ENCODE measurements around the gene ACTL10.
"Not testable (repeated sequence)": the region's sequence is repeated elsewhere in the genome, so short reads cannot be mapped to it uniquely, and the experiment has no call there.

Gene ACTL10

DNA sequence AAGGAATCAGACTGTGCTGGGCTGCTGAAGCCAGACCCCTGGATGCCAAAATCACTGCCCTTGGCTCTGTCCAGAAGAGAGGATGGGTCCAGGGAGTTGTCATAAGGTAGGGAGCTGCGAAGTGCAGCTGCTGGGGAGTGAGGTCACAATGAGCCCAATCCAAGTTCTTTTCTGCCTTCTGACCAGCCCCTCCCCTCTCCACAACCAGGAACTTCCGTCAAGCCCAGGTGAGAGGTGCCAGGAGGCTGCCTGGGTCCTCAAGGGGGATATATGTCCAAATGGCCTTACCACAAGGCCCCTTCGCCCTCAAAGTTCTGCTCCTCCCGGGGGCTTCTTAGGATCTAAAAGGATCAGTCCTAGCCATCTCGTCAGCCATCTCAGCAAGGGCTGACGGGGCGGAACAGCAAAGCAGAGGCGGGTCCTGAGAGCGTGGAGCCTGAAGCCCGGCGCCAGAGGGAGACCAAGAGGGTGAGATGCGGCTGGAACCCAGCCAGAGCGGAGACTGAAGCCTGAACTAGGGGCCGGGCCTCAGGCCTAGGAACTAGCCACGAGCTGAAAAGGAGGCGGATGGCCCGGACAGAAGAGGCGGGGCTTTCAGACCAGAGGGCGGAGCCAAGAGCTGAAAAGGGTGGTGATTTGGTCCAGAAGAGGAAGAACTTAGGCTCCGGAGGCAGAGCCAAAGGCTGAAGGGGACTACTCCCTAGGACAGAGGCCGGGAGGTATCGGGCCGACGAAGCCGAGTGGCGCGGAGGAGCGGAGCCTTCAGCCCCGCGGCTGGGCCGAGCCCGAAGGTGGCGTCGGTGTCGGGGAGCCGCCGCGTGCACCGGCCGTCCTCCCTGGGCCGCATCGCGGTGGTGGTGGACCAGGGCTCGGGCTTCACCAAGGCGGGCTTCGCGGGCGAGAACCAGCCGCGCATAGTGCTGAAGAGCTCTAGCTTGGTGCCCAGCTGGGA is at the start of gene ACTL10:
Gene ACTL10, plus strand, starts transcription at position 651 of the 952 bp plus-strand sequence. CDS start 555 bp downstream, outside the sequence.
- peak; percentile 99 for DNase-seq (ENCODE audit: low spot score)

DNA sequence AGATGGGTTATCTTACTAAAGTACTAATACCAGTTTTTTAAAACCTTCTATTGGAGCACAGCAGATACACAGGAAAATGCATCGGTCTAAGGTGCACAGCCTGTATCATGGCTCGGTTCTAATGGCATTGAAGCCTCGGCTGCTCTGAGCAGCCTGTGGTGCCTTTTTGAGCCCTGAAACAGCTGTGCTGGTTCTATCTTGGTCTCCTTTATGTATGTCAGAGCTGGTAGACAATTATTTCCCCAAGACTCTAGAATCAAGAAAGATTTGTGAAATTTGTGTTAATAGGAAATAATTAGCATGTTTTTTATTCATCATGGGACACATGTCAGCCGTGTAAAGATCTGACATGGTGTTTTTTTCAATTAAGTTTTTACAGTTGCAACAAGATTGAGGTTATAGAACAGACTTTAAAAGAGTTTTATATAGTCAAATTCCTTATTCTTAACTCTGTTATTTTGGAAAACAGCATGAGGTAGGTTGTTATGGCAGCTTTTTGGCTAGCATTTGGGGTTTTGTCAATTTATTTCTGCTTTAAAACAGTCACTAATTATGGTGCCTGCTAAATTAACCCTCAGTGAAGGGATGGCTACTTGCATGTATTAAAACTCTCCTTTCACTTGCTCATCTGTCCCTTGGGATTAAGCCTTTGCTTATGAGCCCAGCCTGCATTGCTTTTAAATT is 44.9 kb upstream of the ACTL10 start:
- no peak for DNase-seq (ENCODE audit: low spot score)

DNA sequence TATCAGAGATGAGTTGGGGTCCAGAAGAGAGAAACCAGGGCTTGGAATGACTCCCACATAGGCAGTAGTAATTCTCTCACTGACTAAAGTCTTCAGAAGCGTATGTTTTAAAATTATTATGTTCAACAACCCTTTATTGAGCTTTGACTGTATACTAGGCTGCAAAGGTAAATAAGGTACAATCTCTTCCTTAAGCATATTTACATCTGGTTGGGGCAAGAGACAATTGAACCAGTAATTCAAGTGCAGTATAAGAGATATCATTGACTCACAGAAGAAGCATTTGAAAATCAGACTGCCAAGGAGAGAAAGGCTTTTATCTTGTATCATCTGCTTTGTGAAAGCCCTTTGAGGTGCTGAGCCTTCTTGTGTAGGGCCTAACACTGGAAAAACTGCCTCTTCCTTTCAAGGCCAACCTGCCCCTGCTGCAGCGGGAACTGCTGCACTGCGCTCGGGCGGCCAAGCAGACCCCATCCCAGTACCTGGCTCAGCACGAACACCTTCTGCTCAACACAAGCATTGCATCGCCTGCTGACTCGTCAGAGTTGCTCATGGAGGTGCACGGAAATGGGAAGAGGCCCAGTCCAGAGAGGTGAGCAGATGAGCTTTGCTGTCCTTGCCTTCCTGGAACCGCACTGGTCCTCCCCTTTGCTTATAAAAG is 43.9 kb upstream of the ACTL10 start:
- no peak for DNase-seq (ENCODE audit: low spot score)

DNA sequence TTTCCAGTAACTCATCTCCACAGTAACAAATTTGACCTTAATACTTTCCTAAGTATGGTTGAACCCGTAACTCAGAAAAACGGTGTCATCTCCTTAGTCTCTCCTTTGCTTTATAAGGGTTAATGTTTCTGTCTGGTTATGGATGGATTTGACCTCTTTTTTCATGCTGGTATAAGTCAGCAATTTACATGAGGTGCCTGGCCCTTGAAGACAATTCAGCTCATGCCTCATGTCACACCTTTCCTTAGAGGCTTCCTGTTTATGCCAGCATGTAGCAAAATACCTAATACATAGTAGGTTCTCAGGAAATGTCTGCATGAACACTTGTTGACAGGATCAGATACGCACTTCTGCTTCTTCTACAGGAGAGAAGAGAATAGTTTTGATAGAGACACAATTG is 42.3 kb upstream of the ACTL10 start:
- DNase-seq (ENCODE audit: low spot score), result no peak

DNA sequence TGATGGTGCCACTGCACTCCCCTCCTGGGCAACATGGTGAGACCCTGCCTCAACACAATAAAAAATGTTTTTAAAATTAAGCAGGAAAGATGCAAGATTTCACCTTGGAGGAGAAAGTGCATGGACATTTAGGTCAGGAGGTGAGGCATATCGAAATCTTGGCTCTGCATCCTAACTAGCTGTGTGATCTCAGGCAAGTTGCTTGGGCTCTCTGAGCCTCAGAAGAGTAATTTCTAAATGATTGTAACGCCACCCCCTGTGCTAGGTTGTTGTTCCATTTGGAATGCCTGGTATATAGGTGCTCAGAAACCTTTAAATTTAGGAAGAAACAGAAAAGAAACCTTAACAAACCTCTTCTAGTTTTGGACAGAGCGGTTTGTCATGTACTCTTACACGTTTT is 40.6 kb upstream of the ACTL10 start:
- no peak for DNase-seq (ENCODE audit: low spot score)

DNA sequence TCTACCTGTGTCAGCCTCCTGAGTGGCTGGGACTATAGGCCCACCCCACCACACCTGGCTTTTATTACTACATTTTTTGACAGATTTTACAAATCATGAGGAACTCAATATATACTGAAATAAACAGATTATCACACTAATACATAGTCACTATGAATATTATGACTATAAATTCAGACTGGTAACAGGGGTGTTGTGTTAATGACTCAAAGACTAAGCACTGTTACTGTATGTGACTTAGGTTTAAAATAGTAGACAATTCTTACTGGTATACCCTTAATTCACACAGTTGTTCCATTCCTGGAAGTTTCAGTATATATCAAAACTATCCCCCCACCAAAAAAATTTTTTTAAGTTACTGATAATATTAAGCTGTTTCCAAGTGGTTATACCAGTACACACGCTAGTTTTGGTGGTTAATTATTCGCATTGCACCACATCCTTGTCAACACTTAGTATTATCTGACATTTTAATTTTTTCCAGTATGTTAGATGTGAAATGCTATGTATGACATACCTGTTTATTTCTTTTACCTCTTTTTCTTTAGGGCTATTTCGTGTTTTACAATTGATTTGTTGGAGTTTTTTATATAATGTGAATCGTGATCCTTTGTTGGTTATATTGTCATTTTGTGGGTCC is 39.0 kb upstream of the ACTL10 start:
- no peak for DNase-seq (ENCODE audit: low spot score)

DNA sequence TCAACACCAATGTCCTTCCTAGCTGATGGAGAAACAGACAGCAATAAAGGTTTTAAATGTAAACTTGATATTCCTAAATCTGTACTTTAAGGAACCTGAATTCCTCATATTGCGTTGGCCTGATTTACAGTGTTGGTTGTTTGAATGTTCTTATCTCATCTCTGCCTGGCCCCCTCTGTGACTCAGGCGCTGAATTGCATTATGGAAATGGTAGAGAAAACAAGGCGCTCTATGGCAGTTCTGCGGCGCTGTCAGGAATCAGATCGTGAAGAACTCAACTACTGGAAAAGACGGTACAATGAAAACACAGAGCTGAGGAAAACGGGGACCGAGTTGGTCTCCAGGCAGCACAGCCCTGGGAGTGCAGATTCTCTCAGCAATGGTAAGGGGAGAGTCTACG is 37.2 kb upstream of the ACTL10 start:
- DNase-seq (ENCODE audit: low spot score), result no peak

DNA sequence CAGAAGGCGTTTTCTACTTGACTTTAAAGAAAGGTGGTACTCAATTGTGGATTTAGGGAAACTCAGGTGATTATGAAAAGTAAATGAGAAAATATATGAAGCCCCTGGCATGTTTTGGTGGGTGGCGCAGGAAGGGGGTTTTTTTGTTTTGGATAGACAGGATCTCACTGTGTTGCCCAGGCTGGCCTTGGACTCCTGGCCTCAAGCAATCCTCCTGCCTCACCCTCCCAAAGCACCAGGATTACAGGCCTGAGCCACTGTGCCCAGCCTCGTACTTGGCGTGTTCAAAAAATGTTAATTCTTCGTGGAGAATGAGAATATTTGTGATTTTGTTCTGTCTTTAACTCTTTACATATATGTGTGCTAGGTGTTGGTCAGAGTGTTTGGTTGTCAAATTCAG is 36.8 kb upstream of the ACTL10 start:
- no peak for DNase-seq (ENCODE audit: low spot score)

DNA sequence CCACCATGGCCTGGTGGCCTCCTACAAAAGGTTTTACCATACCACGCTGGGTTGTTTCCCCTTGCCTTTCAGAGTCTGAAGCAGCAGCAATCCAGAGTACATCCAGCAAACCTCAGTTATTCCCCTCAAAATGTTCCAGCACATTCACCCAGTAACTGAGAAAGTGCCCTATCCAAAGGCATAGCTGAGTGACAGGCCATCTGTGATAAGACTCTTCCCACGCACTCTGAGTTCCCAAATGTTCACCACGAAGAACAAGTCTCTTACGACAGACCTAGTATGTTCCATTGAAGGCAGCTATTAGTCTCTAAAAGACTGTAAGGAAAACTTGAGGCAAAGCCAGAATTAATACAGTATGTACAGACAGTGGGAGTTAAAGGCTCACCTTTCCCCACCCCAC is 36.2 kb upstream of the ACTL10 start:
- no peak for DNase-seq (ENCODE audit: low spot score)

DNA sequence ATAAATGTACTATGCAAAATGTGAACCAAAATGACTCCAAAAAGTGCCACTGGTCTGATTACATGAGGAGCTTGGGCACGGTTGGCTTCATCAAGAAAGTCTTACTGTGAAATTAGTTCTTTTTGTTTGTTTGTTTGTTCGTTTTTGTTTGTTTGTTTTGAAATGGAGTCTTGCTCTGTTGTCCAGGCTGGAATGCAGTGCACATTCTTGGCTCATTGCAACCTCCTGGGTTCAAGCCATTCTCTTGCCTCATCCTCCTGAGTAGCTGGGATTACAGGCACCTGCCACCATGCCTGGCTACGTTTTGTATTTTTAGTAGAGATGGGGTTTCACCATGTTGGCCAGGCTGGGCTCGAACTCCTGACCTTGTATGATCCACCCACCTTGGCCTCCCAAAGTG is 34.8 kb upstream of the ACTL10 start:
- not testable (repeated sequence) for DNase-seq (ENCODE audit: low spot score)

DNA sequence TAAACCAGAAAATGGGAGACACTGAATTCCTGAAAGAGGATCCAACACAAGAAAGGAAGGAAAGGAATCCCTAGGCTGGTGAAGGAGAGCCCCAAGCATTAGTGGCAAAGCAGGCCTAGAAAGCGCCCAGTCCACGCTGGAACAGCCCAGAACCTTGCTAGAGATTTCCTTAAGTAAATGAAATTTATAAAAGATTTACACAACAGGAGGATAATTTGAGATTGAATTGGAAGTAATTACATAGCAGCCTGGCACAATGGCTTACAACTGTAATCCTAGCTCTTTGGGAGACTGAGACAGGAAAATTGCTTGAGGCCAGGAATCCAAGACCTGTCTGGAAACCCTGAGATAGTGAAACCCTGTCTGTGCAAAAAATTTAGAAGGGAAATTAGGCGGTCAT is 31.4 kb upstream of the ACTL10 start:
- no peak for DNase-seq (ENCODE audit: low spot score)

DNA sequence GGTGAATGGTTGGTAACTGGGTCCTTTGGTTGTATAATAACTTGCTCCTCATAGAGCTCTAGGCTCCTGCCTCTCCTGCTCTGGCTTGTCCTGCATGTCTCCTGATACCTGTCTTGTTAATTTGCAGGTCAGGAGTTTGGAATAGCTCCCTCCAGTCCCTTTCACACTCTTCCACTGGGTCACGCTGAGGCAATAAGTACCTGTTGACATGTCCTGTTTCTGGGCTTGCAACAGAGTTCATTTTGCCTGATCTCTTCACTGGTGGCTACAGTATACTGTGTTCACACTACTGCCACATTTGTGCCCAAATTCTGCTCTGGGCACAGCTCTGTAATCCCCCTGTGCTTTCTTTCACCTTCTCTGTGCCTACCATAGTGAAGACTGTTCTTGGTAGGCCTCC is 30.0 kb upstream of the ACTL10 start:
- no peak for DNase-seq (ENCODE audit: low spot score)

DNA sequence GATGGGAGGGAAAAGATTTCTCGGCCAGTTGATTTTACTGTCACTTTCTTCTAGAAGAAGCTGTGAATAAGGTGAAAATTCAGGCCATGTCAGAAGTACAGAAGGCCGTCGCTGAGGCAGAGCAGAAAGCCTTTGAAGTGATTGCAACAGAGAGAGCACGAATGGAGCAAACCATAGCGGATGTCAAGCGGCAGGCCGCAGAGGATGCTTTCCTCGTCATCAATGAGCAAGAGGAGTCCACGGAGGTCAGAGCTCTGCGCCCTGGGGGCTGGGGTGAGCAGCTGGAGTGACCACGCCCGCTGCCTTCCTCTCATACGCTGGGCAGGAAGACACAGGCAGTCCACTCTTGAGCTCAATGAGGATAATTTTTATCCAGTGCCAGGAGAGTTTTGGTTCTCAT is 26.5 kb upstream of the ACTL10 start:
- no peak for DNase-seq (ENCODE audit: low spot score)

DNA sequence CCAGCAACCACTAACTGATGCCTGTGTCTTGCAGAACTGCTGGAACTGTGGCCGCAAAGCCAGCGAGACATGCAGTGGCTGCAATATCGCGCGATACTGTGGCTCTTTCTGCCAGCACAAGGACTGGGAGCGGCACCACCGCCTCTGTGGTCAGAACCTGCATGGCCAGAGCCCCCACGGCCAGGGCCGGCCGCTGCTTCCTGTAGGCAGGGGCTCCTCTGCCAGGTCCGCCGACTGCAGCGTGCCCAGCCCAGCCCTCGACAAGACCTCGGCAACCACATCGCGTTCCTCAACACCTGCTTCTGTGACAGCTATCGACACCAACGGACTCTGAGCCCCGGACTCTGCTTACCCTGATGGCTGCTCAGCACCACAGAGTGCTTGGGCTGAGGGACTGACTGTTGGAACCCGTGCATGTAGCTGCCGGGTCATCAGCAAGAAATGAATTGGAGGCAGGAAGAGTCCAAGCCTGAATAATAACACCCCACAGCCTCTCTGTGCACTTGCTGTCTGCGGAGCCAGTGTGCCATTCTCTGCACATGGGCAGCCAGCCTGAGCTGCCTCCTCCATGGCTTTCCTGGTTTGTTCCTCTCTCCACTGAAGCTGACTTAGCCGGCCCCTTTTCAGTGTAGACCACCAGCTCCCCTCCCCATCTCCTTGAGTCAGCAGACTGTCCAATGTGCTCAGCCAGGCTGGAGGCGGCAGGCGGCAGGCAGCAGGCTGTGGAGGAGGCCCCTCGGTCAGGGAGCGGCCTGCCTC is 22.3 kb upstream of the ACTL10 start:
- no peak for DNase-seq (ENCODE audit: low spot score)

DNA sequence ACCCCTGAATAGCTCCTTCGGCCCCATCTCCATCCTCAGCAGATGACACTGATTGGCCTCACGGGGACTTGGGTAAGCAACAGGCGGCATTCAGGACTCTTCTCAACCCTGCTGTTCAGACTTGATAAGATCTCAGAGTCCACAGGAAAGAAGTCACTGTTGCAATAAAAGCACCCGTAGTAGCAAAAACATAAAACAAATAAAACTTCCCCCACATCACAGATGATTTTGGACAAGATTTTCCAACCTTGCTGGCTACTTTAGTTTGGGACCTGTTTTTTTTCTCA is 21.7 kb upstream of the ACTL10 start:
- no peak for DNase-seq (ENCODE audit: low spot score)

DNA sequence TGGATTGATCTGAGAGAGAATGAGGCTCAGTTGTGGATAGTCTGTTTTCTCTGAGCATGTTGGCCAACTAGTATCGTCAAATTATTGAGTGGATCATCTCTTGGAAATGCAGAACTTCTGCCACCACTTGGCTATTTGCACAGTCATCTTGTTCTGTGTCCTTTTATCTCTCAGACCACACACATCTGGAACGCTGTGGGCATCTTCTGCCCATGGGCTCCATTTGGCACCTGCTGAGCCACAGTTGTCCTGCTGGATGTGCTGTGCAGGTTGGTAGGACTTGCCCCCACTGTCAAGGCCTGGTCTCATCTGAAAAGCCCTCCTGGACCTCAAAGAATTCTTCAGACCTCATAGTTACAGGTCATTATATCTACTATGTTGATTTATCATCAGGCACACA is 21.3 kb upstream of the ACTL10 start:
- DNase-seq (ENCODE audit: low spot score), result no peak

DNA sequence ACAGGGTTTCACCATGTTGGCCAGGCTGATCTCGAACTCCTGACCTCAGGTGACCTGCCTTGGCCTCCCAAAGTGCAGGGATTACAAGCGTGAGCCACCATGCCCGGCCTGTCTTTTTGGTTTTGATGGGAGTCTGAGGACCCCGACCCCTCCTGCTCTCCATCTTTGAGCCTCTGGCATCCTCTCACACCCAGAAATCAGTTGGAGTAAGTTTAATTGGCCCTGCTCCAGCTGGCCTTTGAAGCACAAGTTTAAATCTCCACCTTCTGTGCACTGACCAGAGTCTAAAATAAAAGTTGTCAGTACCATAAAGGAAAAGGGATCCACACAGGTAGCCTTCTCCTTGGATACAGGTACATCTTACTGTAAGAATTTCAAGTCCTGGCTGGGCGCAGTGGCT is 20.6 kb upstream of the ACTL10 start:
- no peak for DNase-seq (ENCODE audit: low spot score)

DNA sequence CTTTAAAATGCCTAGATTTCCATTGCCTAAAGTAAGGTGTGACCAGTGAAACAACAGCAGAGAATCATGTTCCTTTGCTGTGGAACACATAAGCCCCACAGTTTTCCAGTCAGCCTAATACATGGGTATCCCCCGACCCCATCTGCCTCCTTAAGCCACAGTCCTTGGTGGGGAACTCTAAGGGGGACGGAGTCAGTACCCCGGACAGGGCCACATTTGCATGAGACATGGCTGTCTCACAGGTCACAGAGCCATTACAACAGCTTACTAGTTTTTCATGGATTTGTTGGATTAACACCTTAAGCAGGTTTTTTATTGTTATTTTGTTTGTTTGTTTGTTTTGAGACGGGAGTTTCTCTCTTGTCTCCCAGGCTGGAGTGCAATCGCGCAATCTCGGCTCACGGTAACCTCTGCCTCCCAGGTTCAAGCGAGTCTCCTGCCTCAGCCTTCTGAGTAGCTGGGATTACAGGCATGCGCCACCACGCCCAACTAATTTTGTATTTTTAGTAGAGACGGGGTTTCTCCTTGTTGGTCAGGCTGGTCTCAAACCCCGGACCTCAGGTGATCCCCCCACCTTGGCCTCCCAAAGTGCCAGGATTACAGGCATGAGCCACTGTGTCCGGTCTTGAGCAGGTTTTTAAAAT is 19.7 kb upstream of the ACTL10 start:
- not testable (repeated sequence) for DNase-seq (ENCODE audit: low spot score)

DNA sequence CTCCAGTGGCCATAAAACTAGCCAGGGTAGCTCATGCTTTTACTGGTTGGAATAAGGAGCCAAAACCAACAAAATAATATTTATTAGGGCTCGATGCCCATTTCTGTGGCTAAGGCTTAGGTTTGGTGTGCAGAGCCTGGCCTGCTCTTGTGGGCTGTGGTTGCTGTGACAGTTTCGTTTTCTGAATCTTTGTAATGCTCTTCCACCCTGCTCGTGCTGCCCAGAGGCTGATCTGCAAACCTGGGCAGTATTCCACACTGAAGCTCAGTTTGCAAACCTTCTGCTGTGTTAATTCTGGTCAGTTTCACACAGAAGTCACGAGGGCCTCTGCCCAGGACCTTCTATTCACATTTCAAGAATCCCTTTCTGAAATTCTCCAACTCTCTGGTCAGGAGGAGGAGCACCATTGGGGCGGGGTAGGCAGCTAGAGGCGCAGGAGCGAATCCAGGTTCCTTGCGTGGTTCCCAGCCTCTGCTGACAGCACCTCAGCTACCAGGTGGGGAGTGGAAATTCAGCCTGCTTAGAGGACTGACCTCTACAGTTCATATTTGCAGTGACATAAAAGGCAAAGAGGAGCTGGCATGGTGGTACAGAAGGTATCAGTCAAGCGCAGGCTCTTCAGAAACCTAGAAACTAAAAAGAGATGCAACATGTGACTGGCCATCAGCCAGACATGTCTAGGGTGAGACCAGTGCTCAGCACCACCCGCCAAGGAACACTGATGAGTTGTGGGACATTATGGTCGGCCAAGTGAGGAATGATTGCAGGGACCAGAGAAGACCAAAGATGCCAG is 18.9 kb upstream of the ACTL10 start:
- DNase-seq (ENCODE audit: low spot score), result no peak

DNA sequence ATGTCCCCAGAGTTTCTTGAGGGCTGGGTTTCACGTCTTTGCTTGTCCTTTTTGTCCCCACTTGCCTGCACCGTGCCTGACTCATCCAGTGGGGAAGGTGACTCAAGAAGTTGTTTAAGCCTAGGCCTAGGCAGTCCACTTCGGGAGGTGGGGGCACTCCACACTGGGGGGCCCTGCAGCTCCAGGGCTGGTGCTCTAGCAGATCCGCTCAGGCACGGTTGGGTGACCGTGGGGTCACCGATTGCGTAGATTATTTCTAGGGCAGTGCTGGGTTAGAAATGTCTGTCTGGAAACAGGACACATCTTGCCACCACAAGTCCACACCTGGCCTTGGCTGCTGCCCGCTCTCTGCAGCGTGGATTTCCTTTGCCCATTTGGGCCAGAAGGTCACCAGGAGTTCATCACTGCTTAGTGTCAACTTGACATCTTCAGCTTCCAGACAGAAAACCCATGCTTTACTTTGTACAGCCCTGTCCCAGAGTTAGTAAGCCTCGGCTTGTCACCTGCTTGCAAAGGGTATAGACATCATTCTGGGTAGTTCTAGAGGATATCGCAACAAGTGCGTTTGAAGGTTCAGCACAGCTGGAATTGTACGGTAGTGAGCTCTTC is 18.2 kb upstream of the ACTL10 start:
- DNase-seq (ENCODE audit: low spot score), result no peak

Measured in HuH-7 (cell line).